Memory B cell (primary cell): ENCODE measurements around the gene CLHC1.
"Not testable (repeated sequence)": the region's sequence is repeated elsewhere in the genome, so short reads cannot be mapped to it uniquely, and the experiment has no call there.

Experiments used
- ATAC-seq: fragments of 150-1000 bp; cut with Tn5 transposase; 2 replicates; pipeline ENCODE4 v1.10.0; 2021; ENCODE audit warnings: low read depth, mild to moderate bottlenecking, moderate library complexity
- DNase-seq, 2 donors: peaks; one replicate each; pipeline ENCODE4 v3.0.0; 2022; ENCODE audit warnings: low spot score in 2 of 2
- H3K27ac Mint-ChIP-seq: one replicate; pipeline ENCODE4 v1.8.0; 2022; ENCODE audit warnings: mild to moderate bottlenecking, moderate library complexity, mixed read lengths
- H3K27me3 Mint-ChIP-seq: one replicate; pipeline ENCODE4 v1.8.0; 2022; ENCODE audit warnings: mixed read lengths
- H3K36me3 Mint-ChIP-seq: one replicate; pipeline ENCODE4 v1.8.0; 2022; ENCODE audit warnings: mild to moderate bottlenecking, mixed read lengths
- H3K4me1 Mint-ChIP-seq: one replicate; pipeline ENCODE4 v1.8.0; 2022; ENCODE audit warnings: mixed read lengths
- H3K4me3 Mint-ChIP-seq: one replicate; pipeline ENCODE4 v1.8.0; 2022; ENCODE audit warnings: mild to moderate bottlenecking, moderate library complexity, mixed read lengths
- H3K9me3 Mint-ChIP-seq: one replicate; pipeline ENCODE4 v1.8.0; 2022; ENCODE audit warnings: mixed read lengths

The CLHC1 gene

DNA sequence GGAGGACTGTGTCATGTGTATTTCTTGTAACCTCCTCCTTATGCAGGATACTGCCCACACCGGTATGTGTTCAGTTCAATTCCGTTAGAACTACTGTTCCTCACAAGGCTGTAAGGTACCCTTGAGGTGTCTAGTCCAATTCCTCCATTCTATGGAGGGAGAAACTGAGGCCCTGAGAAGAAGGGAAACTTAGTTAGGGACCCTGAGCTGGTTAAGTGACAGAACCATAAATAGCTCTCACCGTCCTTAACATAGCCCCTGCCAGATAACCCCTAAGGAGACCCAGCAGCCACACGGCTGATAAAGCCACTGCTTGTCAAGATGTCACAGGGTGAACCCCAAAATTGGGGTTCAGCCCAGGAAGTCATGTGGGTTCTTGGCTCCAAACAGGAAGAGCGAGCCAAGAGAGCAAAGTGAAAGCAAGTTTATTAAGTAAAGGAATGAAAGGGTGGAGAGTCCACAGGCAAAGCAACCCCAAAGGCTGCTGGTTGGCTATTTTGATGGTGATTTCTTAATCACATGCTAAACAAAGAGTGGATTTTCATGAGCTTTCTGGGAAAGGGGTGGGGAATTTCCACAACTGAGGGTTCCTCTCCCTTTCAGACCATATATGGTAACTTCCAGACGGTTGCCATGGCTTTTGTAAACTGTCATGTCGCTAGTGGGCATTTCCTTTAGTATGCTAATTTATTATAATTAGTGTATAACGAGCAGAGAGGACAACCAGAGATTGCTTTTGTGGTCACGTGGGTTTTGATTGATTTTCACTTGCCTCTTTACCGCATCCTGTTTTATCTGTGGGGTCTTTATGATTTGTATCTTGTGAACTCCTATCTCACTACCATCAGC lies 98.4 kb downstream of the CLHC1 start:
- ATAC-seq = peak; percentile 88
- no peaks in the 10 kb centered on the region for H3K9me3 Mint-ChIP-seq
- peak overlapping the region; percentile 98 for H3K27ac Mint-ChIP-seq
- DNase-seq = peak; percentile 50 to 66
- H3K4me1 Mint-ChIP-seq = peaks cover 28% of the 10 kb centered on the region
- H3K27me3 Mint-ChIP-seq = no peaks in the 10 kb centered on the region
- H3K4me3 Mint-ChIP-seq = peak overlapping the region; percentile 92
- no peaks in the 10 kb centered on the region for H3K36me3 Mint-ChIP-seq

DNA sequence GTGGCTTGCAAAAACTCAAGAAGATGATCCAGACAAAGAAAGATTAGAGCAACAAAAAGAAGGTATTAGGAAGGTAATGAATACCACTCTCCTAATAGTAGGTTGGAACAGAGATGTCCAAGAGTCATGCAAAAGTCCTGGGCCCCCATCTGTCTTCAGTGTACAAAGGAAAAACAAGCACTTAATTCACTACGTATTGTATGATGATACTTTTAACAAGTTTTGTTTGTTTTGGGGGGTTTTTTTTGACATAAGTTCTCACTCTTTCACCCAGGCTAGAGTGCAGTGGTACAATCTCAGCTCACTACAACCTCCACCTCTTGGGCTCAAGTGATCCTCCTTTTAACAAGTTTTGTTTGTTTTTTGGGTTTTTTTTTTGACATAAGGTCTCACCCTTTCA lies 101.2 kb downstream of the CLHC1 start:
- DNase-seq (no peak), ATAC-seq (no peak)
- peak overlapping the region; percentile 63 for H3K27ac Mint-ChIP-seq
- no peaks in the 10 kb centered on the region for H3K27me3 Mint-ChIP-seq
- no peak overlapping the region for H3K4me3 Mint-ChIP-seq
- no peaks in the 10 kb centered on the region for H3K9me3 Mint-ChIP-seq
- H3K36me3 Mint-ChIP-seq = no peaks in the 10 kb centered on the region
- peaks cover 14% of the 10 kb centered on the region for H3K4me1 Mint-ChIP-seq

DNA sequence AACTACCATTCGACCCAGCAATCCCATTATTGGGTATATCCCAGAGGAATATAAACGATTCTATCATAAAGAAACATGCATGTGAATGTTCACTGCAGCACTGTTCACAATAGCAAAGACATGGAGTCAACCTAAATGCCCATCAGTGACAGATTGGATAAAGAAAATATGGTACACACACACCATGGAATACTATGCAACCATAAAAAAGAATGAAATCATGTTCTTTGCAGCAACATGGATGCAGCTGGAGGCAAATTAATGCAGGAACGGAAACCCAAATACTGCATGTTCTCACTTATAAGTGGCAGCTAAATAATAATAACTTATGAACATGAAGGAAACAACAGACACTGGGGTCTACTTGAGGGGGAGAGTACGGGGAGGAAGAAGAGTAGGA lies 105.5 kb downstream of the CLHC1 start:
- not testable (repeated sequence) for ATAC-seq, H3K9me3 Mint-ChIP-seq, H3K27me3 Mint-ChIP-seq, DNase-seq, H3K36me3 Mint-ChIP-seq, H3K4me1 Mint-ChIP-seq, H3K27ac Mint-ChIP-seq, H3K4me3 Mint-ChIP-seq
